ENCODE results near the gene PCBP3. TPM values are rescaled to one million over a fixed set of nuclear protein-coding genes. Genes with fewer than 3 reads are reported as not detected.

PCBP3 gene
- total RNA-seq, 1 experiment from 2014 or later: not detected

- TF ChIP-seq EZH2 (IDR thresholded peaks at IDR 0.05; ENCODE audit: low read depth) (no peak), CTCF (conservative IDR thresholded peaks at IDR 0.05) (no peak)
- Histone ChIP-seq H3K27ac (no peak overlapping the region), H3K4me1 (replicated peaks; ENCODE audit: insufficient read depth) (no peaks in the 10 kb centered on the region), H3K4me3 (no peak overlapping the region), H4K20me1 (ENCODE audit: insufficient read depth) (no peaks in the 10 kb centered on the region), H3K36me3 (ENCODE audit: low read depth) (no peaks in the 10 kb centered on the region), H2AFZ (no peak overlapping the region), H3K9me2 (ENCODE audit: insufficient read depth) (no peaks in the 10 kb centered on the region), H3K27me3 (ENCODE audit: insufficient read depth, low read depth) (peaks cover 90% of the 10 kb centered on the region), H3K9me3 (ENCODE audit: insufficient read depth, low read depth) (no peaks in the 10 kb centered on the region), H3K4me2 (no peak overlapping the region), H3K79me2 (ENCODE audit: low read depth) (no peaks in the 10 kb centered on the region), H3F3A (ENCODE audit: insufficient read depth, low read depth) (no peaks in the 10 kb centered on the region)
- BruUV-seq (replicated peaks): no TSS peak
- CTCF ChIA-PET: no interaction called here
- DNase-seq: no peak
- POLR2A ChIA-PET (ENCODE audit: unreplicated experiment): no interaction called here
- intact Hi-C loops (cut with micrococcal nuclease; ENCODE audit: unreplicated experiment): no loop called here
Measured at GRCh38 chr21:45769896-45770295, 126.4 kb downstream of the PCBP3 start.

GRCh38 chr21:45772180-45772579, 128.7 kb downstream of the PCBP3 start:
- no peaks in the 10 kb centered on the region for H3K36me3 ChIP-seq (ENCODE audit: low read depth)
- H3K4me3 ChIP-seq: no peak overlapping the region
- H4K20me1 ChIP-seq (ENCODE audit: insufficient read depth): no peaks in the 10 kb centered on the region
- no peak overlapping the region for H2AFZ ChIP-seq
- ChIA-PET POLR2A (ENCODE audit: unreplicated experiment) (no interaction called here), CTCF (no interaction called here)
- TF ChIP-seq CTCF (conservative IDR thresholded peaks at IDR 0.05) (no peak), EZH2 (IDR thresholded peaks at IDR 0.05; ENCODE audit: low read depth) (no peak)
- H3K27me3 ChIP-seq (ENCODE audit: insufficient read depth, low read depth): peaks cover 67% of the 10 kb centered on the region
- no TSS peak for BruUV-seq (replicated peaks)
- no peaks in the 10 kb centered on the region for H3K9me3 ChIP-seq (ENCODE audit: insufficient read depth, low read depth)
- no peaks in the 10 kb centered on the region for H3F3A ChIP-seq (ENCODE audit: insufficient read depth, low read depth)
- no peaks in the 10 kb centered on the region for H3K9me2 ChIP-seq (ENCODE audit: insufficient read depth)
- H3K27ac ChIP-seq: no peak overlapping the region
- intact Hi-C loops (cut with micrococcal nuclease; ENCODE audit: unreplicated experiment): no loop called here
- H3K4me1 ChIP-seq (replicated peaks; ENCODE audit: insufficient read depth): no peaks in the 10 kb centered on the region
- H3K4me2 ChIP-seq: no peak overlapping the region
- DNase-seq: no peak
- H3K79me2 ChIP-seq (ENCODE audit: low read depth): no peaks in the 10 kb centered on the region

- CTCF ChIA-PET: no interaction called here
- BruUV-seq (replicated peaks): no TSS peak
Measured at GRCh38 chr21:45774291-45774690, 130.8 kb downstream of the PCBP3 start.

More at GRCh38 chr21:45774291-45774690, 130.8 kb downstream of the PCBP3 start:
- no peaks in the 10 kb centered on the region for H3K79me2 ChIP-seq (ENCODE audit: low read depth)
- DNase-seq: no peak
- peaks cover 46% of the 10 kb centered on the region for H3K27me3 ChIP-seq (ENCODE audit: insufficient read depth, low read depth)
- H3K4me1 ChIP-seq (replicated peaks; ENCODE audit: insufficient read depth): no peaks in the 10 kb centered on the region
- no peak overlapping the region for H3K27ac ChIP-seq
- POLR2A ChIA-PET (ENCODE audit: unreplicated experiment): no interaction called here
- H3F3A ChIP-seq (ENCODE audit: insufficient read depth, low read depth): no peaks in the 10 kb centered on the region
- no peaks in the 10 kb centered on the region for H3K9me3 ChIP-seq (ENCODE audit: insufficient read depth, low read depth)
- no peak overlapping the region for H2AFZ ChIP-seq
- intact Hi-C loops (cut with micrococcal nuclease; ENCODE audit: unreplicated experiment): no loop called here
- H3K4me2 ChIP-seq: no peak overlapping the region
- H3K9me2 ChIP-seq (ENCODE audit: insufficient read depth): no peaks in the 10 kb centered on the region
- H3K36me3 ChIP-seq (ENCODE audit: low read depth): no peaks in the 10 kb centered on the region
- H4K20me1 ChIP-seq (ENCODE audit: insufficient read depth): no peaks in the 10 kb centered on the region
- H3K4me3 ChIP-seq: no peak overlapping the region
- TF ChIP-seq CTCF (conservative IDR thresholded peaks at IDR 0.05): no peak
